ENCODE data around the gene PTPRCAP.

DNA sequence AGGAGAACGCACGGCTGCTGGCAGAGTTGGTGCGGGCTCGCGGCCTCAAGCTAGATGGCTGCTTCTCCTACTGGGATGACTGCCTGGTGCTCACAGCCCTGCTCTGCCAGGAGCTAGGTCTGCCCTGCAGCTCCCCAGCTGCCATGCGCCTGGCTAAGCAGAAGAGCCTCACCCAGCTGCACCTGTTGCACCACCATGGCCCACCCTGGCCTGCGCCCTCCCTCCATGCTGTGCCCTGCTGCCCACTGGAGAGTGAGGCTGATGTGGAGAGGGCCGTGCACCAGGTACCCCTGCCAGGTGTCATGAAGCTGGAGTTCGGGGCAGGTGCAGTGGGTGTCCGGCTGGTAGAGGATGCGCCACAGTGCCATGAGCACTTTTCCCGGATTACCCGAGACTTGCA, 14.0 kb downstream of the PTPRCAP start:
- TF ChIP-seq, protein P1, sequence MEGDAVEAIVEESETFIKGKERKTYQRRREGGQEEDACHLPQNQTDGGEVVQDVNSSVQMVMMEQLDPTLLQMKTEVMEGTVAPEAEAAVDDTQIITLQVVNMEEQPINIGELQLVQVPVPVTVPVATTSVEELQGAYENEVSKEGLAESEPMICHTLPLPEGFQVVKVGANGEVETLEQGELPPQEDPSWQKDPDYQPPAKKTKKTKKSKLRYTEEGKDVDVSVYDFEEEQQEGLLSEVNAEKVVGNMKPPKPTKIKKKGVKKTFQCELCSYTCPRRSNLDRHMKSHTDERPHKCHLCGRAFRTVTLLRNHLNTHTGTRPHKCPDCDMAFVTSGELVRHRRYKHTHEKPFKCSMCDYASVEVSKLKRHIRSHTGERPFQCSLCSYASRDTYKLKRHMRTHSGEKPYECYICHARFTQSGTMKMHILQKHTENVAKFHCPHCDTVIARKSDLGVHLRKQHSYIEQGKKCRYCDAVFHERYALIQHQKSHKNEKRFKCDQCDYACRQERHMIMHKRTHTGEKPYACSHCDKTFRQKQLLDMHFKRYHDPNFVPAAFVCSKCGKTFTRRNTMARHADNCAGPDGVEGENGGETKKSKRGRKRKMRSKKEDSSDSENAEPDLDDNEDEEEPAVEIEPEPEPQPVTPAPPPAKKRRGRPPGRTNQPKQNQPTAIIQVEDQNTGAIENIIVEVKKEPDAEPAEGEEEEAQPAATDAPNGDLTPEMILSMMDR (optimal IDR thresholded peaks at IDR 0.05 in 1 of 3, IDR thresholded peaks at IDR 0.05 in 1 of 3, conservative IDR thresholded peaks at IDR 0.05 in 1 of 3; ENCODE audit: extremely low read depth in 1 of 3, insufficient read depth in 2 of 3, low read length in 3 of 3): no peak
- no peak for TF ChIP-seq EZH2 (IDR thresholded peaks at IDR 0.05; ENCODE audit: low read length)

All from keratinocyte (primary cell).